Neural crest cell (in vitro differentiated cells): Measurements from ENCODE around the gene EDIL3. TPM values are rescaled to one million over a fixed set of nuclear protein-coding genes. Genes with fewer than 3 reads are reported as not detected.

Source experiments
- DNase-seq: peaks from one replicate; pipeline ENCODE4 v3.0.0; 2021; ENCODE audit warnings: low read depth, mixed read lengths, low spot score
- H3K27ac Mint-ChIP-seq: one replicate; pipeline ENCODE4 v1.8.0; 2021; ENCODE audit warnings: mild to moderate bottlenecking, mixed read lengths; ENCODE audit not compliant: unreplicated experiment
- H3K27me3 Mint-ChIP-seq: 2 replicates; pipeline ENCODE4 v1.8.0; 2021; ENCODE audit warnings: low read depth, mild to moderate bottlenecking, mixed read lengths
- H3K36me3 Mint-ChIP-seq: 2 replicates; pipeline ENCODE4 v1.8.0; 2021; ENCODE audit warnings: low read depth, mild to moderate bottlenecking, mixed read lengths
- H3K4me1 Mint-ChIP-seq: 2 replicates; pipeline ENCODE4 v1.8.0; 2021; ENCODE audit warnings: mixed read lengths
- H3K4me3 Mint-ChIP-seq: one replicate; pipeline ENCODE4 v1.8.0; 2021; ENCODE audit warnings: mild to moderate bottlenecking, mixed read lengths
- H3K9me3 Mint-ChIP-seq: 2 replicates; pipeline ENCODE4 v1.8.0; 2021; ENCODE audit warnings: mixed read lengths
- CTCF ChIP-seq: fragments of 200-600 bp; sonication (generic); conservative IDR thresholded peaks from 2 replicates; pipeline ENCODE4 v1.5.0; 2021; ENCODE audit warnings: antibody characterized with exemption, mild to moderate bottlenecking
- total RNA-seq: library from RNA; stranded (reverse); gene quantifications from 2 replicates; pipeline ENCODE4 v1.2.1, GENCODE V29; 2021

Gene EDIL3
- total RNA-seq, 1 donor from 2014 or later: 1.2 TPM

GRCh38 chr5:84131372-84131771 lies 253.3 kb downstream of the EDIL3 start:
- no peak overlapping the region for H3K4me3 Mint-ChIP-seq
- no peak for TF ChIP-seq CTCF
- no peaks in the 10 kb centered on the region for H3K36me3 Mint-ChIP-seq
- no peaks in the 10 kb centered on the region for H3K9me3 Mint-ChIP-seq
- H3K27me3 Mint-ChIP-seq: no peaks in the 10 kb centered on the region
- H3K4me1 Mint-ChIP-seq: peaks cover 9% of the 10 kb centered on the region
- no peak overlapping the region for H3K27ac Mint-ChIP-seq
- no peak for DNase-seq

- H3K36me3 Mint-ChIP-seq: no peaks in the 10 kb centered on the region
- DNase-seq: no peak
- no peaks in the 10 kb centered on the region for H3K27me3 Mint-ChIP-seq
- H3K27ac Mint-ChIP-seq: no peak overlapping the region
- H3K4me3 Mint-ChIP-seq: no peak overlapping the region
- peaks cover 9% of the 10 kb centered on the region for H3K4me1 Mint-ChIP-seq
- TF ChIP-seq CTCF: no peak
- H3K9me3 Mint-ChIP-seq: no peaks in the 10 kb centered on the region
Measured at GRCh38 chr5:84130006-84130580, 254.6 kb downstream of the EDIL3 start.

- H3K4me3 Mint-ChIP-seq: no peak overlapping the region
- no peak overlapping the region for H3K27ac Mint-ChIP-seq
- H3K4me1 Mint-ChIP-seq: peaks cover 5% of the 10 kb centered on the region
- no peaks in the 10 kb centered on the region for H3K27me3 Mint-ChIP-seq
- TF ChIP-seq CTCF: no peak
- H3K9me3 Mint-ChIP-seq: no peaks in the 10 kb centered on the region
- H3K36me3 Mint-ChIP-seq: no peaks in the 10 kb centered on the region
- DNase-seq: no peak
Measured at GRCh38 chr5:84125216-84125615, 259.5 kb downstream of the EDIL3 start.

- Mint-ChIP-seq H3K36me3 (no peaks in the 10 kb centered on the region), H3K27me3 (no peaks in the 10 kb centered on the region), H3K4me3 (no peak overlapping the region), H3K9me3 (no peaks in the 10 kb centered on the region), H3K4me1 (peaks cover under 1% of the 10 kb centered on the region), H3K27ac (no peak overlapping the region)
- no peak for TF ChIP-seq CTCF
- no peak for DNase-seq
Measured at GRCh38 chr5:84119252-84119651, 265.4 kb downstream of the EDIL3 start.

- H3K9me3 Mint-ChIP-seq: no peaks in the 10 kb centered on the region
- H3K27me3 Mint-ChIP-seq: no peaks in the 10 kb centered on the region
- H3K27ac Mint-ChIP-seq: no peak overlapping the region
- H3K4me3 Mint-ChIP-seq: no peak overlapping the region
- H3K4me1 Mint-ChIP-seq: peaks cover 7% of the 10 kb centered on the region
- DNase-seq: no peak
- no peaks in the 10 kb centered on the region for H3K36me3 Mint-ChIP-seq
- TF ChIP-seq CTCF: no peak
Measured at GRCh38 chr5:84118551-84118950, 266.1 kb downstream of the EDIL3 start.
